GM12892 (cell line): ENCODE data around the gene KRTAP5-7.
"Not testable (repeated sequence)": the region's sequence is repeated elsewhere in the genome, so short reads cannot be mapped to it uniquely, and the experiment has no call there.

ENCODE experiments used
- POLR2A ChIP-seq: IDR thresholded peaks from 2 replicates; pipeline ENCODE4 v1.6.1; 2011; ENCODE audit warnings: low read depth, low read length, control low read depth
- POLR2AphosphoS5 ChIP-seq: IDR thresholded peaks from 2 replicates; pipeline ENCODE4 v1.6.1; 2011; ENCODE audit warnings: low read depth, low read length, control low read depth
- TAF1 ChIP-seq: IDR thresholded peaks from 2 replicates; pipeline ENCODE4 v1.6.1; 2011; ENCODE audit warnings: low read depth, mild to moderate bottlenecking, control low read depth, low read length, borderline replicate concordance

DNA sequence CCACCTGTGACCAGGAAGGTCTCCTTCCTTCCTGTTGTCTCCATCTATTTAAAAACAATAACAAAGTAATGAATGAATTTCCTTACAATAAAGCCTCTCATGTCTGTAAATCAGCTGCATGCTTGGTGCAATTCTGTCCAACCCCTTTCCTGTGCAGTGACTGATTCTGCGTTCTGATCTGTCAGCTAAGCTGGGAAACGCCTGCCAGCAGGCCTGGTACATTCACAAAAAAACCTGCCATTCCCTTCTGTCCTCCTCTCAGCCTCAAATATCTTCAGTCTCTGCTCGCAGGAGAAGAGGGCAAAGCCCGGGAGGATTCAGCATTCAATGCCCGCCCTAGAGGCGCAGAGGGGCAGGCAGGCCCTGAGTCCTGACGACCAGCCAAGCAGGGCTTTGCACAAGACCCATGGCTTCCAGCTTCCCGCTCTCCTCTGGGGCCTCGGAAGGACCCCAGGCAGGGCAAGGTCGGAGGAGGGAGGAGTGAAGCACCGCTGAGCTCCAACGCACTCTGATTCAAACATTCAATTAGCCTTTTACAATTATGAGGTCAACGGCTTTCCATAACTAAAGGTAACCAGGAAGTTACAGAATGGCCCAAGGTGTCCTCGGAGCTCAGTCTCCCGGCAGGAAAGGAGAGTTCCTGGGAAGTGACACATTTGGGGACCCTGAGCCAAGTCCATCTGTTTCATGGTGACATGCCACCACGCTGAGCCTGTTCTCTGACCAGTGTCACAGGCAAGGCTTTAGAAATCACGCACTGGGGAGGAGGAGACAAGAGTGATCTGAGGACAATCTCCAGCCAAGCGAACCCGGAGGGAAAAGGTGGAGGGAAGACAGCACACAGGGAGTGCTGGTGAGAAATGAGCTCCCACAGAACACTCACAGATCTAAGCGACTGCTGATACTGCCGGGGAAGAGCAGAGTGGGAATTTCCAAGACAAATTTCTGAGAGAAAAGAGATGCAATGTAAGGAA is 39.8 kb downstream of the KRTAP5-7 start:
- not testable (repeated sequence) for TF ChIP-seq TAF1, POLR2AphosphoS5, POLR2A
